Cardiac septum (tissue), 1 donor: ENCODE results near the gene RNF227. TPM values are rescaled to one million over a fixed set of nuclear protein-coding genes. Genes with fewer than 3 reads are reported as not detected.

Source experiments
- DNase-seq: peaks from one replicate; pipeline ENCODE4 v3.0.0-alpha.2; 2020; ENCODE audit warnings: low spot score
- intact Hi-C: fragments of 100-400 bp; cut with DNase I; formaldehyde crosslinking; loops from one replicate; pipeline ENCODE4 v1.14.0; 2022
- total RNA-seq: library from RNA; stranded (reverse); fragmentation: NEBNext Ultra II Directional; extraction: Animal tissue kit (Norgen Biotek cat#: 25700); gene quantifications from one replicate; pipeline ENCODE4 v1.2.1, GENCODE V29; 2021
- donor health status: DM: no; HTN: no; CAD: no.

RNF227 gene
- total RNA-seq, 1 donor from 2014 or later: 1.00 TPM

DNA sequence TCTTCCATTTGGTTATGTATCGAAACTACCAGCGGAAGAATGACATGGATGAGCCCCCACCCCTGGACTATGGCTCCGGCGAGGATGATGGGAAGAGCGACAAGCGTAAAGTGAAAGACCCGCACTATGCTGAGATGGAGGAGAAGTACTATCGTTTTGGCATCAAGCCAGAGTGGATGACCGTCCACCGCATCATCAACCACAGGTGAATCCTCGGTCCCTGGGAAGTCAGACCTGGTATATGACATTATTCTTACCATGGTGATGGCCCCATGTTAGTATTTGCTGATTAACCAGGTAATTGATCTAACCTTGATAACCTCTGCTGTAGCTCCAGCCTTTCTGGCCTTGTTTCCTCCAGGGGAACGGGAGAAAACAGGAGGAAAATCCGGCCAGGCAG, 19.0 kb downstream of the RNF227 start:
- intact Hi-C loops: loop anchor here (10.0 kb wide), 1 partner anchor 152 kb away; no protein-coding TSS in a partner anchor

GRCh38 chr17:7894866-7895265, 21.2 kb downstream of the RNF227 start:
- intact Hi-C loops: loop anchor here (10.0 kb wide), 1 partner anchor 150 kb away; no protein-coding TSS in a partner anchor
- no peak for DNase-seq

More for the DNA sequence above, 19.0 kb downstream of the RNF227 start:
- DNase-seq: no peak

DNA sequence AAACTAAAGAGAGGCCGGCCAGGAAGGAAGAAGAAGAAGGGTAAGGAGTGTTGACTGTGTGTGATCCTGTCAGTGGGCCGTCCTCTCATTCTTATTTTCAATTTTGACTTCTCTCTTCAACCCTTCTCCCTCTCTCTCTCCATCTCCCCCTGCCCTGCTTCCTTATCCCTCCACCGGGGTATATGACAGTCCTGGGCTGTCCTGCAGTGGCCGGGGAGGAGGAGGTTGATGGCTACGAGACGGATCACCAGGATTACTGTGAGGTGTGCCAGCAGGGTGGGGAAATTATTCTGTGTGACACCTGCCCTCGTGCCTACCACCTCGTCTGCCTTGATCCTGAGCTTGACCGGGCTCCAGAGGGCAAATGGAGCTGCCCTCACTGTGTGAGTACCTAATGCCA, 21.9 kb downstream of the RNF227 start:
- intact Hi-C loops: loop anchor here (10.0 kb wide), 1 partner anchor 149 kb away; no protein-coding TSS in a partner anchor
- DNase-seq: no peak

DNA sequence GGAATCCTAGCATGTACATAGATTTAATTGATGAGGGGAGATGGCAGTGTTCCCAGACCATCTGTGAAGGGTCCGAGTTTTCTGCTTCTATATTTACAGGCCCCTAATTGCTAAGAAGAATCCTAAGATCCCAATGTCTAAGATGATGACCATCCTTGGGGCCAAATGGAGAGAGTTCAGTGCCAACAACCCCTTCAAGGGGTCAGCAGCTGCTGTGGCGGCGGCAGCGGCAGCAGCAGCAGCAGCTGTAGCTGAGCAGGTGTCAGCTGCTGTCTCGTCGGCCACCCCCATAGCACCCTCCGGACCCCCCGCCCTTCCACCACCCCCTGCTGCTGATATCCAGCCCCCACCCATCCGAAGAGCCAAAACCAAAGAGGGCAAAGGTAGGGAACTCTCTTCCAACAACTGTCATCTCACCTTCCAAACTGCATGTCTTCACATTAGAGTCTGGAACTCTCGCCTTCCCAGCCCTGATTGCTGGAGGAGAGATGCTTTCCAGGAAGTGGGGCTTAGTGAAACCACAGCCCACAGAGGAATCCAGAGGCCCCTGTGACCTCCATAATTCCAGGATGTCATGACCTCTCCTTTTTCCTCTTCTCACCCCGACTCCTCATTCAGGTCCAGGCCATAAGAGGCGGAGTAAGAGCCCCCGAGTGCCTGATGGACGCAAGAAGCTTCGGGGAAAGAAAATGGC, 22.8 kb downstream of the RNF227 start:
- DNase-seq: no peak
- intact Hi-C loops: loop anchor here (2.0 to 10.0 kb wide), 2 partner anchors 69 to 149 kb away; no protein-coding TSS in a partner anchor

GRCh38 chr17:7889166-7889955, 26.7 kb downstream of the RNF227 start:
- intact Hi-C loops: loop anchor here (5.0 kb wide), 1 partner anchor 47 kb away; no protein-coding TSS in a partner anchor
- DNase-seq: peak; percentile 96

GRCh38 chr17:7888184-7888920, 27.7 kb downstream of the RNF227 start, which contains the start of gene CHD3:
CHD3 (plus strand) TSS chr17:7888789; CDS start chr17:7889001, 212 bp downstream.
- peak; percentile 76 for DNase-seq
- intact Hi-C loops: loop anchor here (1.0 to 5.0 kb wide), 2 partner anchors 28 to 46 kb away; partner anchors contain the start of gene RNF227

DNA sequence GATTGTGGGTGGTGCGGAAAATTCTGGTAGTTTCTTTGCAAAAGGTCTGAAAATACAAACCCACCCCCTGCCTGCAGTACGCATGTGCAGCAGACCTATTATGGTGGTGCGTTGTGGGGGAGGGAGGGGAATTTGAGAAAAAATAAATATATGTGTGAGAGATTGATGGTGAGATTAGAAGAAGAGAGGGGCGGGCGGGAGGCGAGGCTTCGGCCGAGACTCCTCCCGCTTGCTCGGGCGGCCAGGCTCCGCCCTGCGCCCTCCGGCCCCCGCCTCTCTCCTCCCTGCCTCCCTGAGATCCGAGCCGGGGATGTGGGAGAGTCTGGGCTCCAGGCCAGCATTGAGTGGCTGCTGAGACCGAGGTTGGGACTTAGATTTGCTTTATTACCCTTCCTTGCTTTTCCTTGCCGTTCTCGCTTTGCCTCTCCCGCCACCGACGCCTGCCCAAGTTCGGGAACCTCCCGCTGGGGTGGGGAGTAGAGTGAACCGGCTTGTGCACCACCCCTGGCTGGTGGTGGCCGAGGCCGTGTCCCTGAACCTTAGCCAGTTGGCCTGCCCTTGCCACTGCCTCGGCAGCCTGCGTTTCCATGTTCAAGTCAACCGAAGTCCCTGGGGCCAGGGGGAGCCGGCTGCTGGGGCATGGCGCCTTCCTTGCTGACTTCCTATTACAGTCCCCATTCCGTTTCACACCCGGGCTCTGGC, 28.5 kb downstream of the RNF227 start:
- peak; percentile 95 for DNase-seq
- intact Hi-C loops: loop anchor here (1.0 to 5.0 kb wide), 3 partner anchors 29 to 45 kb away; partner anchors contain the start of genes NAA38 and RNF227

GRCh38 chr17:7887038-7887481, 29.0 kb downstream of the RNF227 start:
- no peak for DNase-seq
- intact Hi-C loops: loop anchor here (1.0 to 5.0 kb wide), 2 partner anchors 30 to 45 kb away; partner anchors contain the start of gene NAA38

DNA sequence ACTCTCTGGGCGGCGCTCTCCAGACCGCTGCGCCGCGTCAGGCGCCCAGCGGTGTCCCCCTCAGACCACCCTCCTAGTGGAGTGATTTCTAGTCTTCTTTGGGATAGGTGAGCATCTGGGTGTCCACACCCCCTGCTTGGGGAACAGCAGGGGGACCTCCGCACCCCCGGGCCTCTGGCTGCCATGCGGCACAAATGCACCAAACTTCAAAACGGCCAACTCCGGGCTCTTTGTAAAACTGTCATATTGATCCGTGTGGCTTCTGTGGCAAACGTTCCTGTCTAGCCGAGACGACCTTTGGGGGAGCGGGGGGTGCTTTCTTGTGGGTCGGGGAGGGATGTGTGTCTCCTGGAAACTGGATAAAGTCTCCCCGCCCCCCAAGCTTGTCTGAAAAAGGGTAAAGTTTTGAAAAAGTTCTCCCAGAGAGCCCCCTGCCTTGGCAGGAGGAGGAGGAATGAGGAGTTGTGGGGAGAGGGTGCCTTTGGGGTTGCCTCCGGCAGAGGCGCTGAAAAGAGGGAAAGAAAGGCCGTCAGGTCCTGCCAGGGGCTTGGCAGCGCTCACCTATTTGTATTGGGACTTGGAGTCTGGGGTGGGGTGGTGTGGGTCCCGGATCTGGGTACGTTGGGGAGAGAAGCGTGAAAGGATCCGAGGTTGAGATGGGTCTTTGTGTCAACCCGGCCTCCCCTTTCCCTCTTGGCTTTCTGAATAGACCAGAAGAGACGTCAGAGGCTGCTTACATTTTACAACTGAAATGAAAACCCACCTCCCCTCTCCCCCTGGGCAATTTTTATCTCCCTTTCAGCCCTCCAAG, 29.7 kb downstream of the RNF227 start:
- peak; percentile 76 for DNase-seq
- intact Hi-C loops: loop anchor here (1.0 to 5.0 kb wide), 2 partner anchors 29 to 44 kb away; partner anchors contain the start of gene NAA38

DNA sequence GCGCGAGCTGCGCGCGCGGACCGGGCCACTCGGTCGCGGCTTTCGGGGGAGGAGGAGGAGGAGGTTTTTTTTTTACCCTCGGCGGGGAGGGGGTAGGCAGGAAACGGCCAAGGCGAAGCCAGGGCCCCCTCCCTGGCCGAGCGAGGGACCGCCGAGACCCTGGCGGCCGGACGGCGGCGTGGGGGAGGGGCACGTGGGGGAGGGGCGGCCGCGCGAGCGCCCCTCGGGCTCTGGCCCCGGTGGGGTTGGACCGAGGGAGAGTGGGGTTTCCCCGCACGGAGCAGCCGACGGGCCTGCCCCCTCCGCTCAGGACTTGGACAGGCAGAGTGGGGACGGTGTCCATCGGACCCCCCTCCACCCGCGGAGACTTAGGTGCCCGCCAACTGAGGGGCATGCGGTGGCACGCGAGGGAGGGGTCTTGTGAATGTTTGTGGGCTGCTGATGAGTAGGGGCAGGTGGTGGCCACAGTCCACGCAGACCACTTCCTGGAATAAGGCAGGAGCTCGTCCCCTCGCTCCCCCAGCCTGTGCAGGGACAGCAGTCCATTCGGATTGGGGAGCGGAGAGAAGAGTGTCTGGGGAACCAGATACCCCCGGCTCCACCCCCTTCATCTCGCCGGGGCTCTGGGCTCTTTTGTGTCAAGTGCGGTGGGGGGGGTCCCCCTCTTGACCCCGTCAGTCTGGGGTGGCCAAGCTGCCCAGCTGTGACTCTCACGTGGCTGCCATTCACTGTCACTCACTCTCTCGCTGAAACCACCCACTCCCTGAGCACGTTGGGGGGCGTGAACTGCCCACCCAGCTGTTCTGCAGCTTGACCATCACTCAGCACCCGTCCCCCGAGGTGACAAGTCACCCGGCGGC, 30.5 kb downstream of the RNF227 start:
- intact Hi-C loops: loop anchor here (5.0 kb wide), 1 partner anchor 43 kb away; no protein-coding TSS in a partner anchor
- DNase-seq: peak; percentile 80

DNA sequence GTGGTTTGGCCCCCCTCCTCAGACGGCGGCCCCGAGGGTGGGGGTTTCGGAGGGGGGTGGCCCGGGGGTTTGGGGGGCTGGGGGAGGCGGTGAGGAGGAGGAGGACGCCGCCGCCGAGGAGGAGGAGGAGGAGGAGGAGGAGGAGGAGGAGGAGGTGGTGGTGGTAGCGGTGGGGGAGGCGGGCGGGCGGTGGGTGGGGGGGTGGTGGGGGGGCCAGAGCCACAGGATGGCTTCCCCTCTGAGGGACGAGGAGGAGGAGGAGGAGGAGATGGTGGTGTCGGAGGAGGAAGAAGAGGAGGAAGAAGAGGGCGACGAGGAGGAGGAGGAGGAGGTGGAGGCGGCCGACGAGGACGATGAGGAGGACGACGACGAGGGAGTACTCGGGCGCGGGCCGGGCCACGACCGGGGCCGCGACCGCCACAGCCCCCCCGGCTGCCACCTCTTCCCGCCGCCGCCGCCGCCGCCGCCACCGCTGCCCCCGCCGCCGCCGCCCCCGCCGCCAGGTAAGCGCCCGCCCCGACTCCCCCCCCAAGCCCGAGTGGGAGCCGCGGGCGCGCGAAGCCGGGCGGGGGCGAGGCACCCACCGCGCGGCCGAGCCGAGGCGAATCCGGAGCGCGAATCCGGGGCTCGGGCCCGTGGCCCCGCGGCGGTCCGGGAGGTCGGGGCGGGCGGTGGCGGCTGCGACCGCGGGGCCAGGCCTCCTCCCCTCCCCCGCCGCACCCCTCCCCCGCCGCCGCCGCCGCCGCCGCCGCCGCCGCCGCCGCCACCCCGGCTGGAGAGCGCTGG, 31.3 kb downstream of the RNF227 start:
- DNase-seq: no peak
- intact Hi-C loops: loop anchor here (5.0 kb wide), 1 partner anchor 42 kb away; no protein-coding TSS in a partner anchor

GRCh38 chr17:7883781-7884386, 32.2 kb downstream of the RNF227 start:
- intact Hi-C loops: no loop called here

GRCh38 chr17:7882629-7883028, 33.5 kb downstream of the RNF227 start:
- intact Hi-C loops: no loop called here
- DNase-seq: no peak

More at GRCh38 chr17:7883781-7884386, 32.2 kb downstream of the RNF227 start:
- no peak for DNase-seq

- intact Hi-C loops: no loop called here
- no peak for DNase-seq
Measured at GRCh38 chr17:7882068-7882467, 34.0 kb downstream of the RNF227 start.

DNA sequence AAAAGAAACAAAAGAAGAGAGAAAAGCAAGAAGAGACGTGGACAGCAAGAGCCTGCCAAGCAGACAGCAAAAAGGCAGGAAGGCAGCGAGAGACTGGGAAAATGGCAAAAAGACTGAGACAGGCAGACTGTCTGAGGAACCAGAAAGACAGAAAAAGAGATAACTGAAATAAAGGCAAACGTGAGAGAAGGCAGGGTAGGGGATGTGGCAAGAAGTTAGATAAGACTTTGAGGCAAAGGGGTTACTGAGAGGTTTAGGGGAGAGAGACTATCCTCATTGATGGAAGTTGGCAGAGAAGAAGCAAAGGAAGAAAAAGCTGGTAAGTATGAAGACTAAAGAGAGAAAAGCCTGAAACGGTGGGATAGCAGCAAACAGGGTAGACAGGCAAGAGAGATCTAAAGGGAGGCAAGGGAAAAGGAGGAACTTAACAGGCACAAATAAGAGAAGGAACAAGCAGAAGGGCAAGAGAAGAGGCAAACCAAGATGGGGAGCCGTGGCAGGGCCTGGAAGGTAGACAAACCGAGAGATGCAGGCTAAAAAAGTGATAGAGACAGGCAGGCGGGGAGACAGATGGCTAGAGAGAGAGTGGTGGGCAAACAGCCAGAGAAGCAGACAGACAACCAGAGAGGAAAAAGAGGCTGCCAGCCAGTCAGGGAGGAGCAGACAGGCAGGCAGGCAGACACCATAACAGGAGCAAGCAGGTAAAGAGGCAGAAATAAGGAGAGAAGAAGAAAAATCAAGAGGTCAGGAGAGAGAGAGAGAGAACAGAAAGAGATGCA, 34.6 kb downstream of the RNF227 start:
- no peak for DNase-seq
- intact Hi-C loops: no loop called here
